GM13976 (cell line): Measurements from ENCODE around the gene PIK3CD.
"Not testable (repeated sequence)": the region's sequence is repeated elsewhere in the genome, so short reads cannot be mapped to it uniquely, and the experiment has no call there.

Experiments used
- DNase-seq: peaks from one replicate; pipeline ENCODE4 v3.0.0; 2012; ENCODE audit warnings: low spot score
- in situ Hi-C: fragments of 300-500 bp; cut with MboI; formaldehyde crosslinking; loops from one replicate; pipeline ENCODE4 v1.12.0; 2022; ENCODE audit warnings: low sequenced_read_pairs, mixed read lengths, inconsistent platforms; ENCODE audit not compliant: unreplicated experiment
- TF ChIP-seq, protein P1 (sequence below): IDR thresholded peaks from 2 replicates; pipeline ENCODE4 v1.5.1; 2012; ENCODE audit warnings: borderline replicate concordance, mild to moderate bottlenecking; ENCODE audit not compliant: insufficient read depth; ENCODE audit errors: extremely low read depth, missing control alignments, control extremely low read depth

Gene PIK3CD

DNA sequence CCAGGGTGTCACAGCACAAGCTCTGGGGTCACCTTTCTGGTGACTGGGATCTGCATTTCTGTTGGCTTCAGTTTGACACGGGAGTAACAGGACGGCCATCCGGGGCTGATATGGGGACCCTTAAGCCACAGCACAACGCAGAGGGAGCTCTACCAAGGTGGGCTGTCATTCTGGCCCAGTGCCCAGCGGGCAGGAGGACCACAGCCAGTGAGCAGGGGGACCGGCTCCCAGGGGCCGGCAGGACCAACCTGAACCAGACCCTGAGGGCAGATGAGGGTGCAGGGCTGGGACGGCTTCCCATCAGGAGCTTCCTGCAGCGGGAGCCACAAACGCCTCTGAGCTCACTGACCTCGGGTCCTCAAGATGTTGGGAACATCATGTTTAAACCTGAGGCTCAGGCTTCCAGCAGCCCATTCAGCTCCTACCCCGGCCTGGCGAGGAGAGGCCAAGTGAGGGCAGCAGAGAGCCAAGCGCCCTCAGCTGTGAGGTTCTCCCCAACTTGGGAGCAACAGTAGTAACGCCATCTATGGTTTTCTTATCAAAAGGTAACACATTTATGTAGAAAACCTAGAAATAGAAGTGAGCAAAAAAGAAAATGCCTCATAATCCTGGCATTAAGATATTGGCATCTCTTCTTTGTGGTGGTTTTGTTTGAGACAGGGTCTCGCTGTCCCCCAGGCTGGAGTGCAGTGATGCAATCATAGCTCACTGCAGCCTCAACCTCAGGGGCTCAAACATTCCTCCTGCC lies 36.0 kb upstream of the PIK3CD start:
- TF ChIP-seq, protein P1, sequence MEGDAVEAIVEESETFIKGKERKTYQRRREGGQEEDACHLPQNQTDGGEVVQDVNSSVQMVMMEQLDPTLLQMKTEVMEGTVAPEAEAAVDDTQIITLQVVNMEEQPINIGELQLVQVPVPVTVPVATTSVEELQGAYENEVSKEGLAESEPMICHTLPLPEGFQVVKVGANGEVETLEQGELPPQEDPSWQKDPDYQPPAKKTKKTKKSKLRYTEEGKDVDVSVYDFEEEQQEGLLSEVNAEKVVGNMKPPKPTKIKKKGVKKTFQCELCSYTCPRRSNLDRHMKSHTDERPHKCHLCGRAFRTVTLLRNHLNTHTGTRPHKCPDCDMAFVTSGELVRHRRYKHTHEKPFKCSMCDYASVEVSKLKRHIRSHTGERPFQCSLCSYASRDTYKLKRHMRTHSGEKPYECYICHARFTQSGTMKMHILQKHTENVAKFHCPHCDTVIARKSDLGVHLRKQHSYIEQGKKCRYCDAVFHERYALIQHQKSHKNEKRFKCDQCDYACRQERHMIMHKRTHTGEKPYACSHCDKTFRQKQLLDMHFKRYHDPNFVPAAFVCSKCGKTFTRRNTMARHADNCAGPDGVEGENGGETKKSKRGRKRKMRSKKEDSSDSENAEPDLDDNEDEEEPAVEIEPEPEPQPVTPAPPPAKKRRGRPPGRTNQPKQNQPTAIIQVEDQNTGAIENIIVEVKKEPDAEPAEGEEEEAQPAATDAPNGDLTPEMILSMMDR, result peak; percentile 86
- DNase-seq, result peak; percentile 87
- in situ Hi-C loops, result loop anchor here (25.0 kb wide), 1 partner anchor 247 kb away; no protein-coding TSS in a partner anchor

DNA sequence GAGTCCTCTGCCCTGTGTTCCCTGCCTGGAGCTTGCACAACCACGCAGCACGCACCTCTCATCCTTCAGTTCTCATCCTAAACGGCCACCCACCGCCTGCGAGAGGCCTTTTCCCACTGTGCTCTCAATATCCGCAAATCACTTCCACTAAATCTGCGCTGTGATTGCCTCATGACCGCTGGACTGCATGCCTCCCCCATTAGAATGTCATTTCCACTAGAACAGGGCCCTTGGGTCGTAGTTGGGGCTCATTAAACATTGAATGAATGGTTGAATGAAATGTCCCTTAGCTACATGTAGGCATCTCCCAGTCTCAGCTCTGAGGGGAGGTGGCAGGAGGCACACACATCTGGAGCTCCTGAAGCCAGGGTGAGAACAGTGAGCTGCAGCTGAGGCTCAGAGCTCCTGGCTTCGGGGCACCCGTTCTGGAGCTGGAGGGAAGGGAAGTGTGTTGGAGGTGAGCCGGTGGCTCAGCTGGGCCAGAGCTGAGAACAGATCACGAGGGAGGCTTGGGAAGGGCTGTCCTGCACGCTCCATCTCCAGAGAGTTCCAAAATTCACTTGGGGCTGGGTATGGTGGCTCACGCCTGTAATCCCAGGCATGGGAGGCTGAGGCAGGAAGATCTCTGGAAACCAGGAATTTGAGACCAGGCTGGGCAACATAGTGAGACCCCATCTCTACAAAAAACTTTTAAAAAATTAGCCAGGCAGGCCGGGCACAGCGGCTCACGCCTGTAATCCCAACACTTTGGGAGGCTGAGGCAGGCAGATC lies 32.4 kb upstream of the PIK3CD start:
- TF ChIP-seq, protein P1, result no peak

DNA sequence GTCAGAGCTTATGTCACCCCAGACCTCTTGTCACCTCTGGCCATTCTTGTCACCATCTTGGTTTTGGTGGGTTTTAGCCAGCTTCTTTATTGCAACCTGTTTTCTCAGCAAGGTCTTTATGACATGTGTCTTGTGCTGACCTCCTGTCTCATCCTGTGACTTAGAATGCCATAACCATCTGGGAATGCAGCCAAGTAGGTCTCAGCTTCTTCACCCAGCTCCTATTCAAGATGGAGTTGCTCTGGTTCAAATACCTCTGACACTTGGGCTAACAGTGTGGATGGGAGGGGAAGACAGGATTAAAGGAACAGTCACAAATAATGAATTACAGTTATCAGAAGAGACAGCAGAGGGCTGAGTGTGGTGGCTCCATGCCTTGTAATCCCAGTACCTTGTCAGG lies 30.5 kb upstream of the PIK3CD start:
- TF ChIP-seq, protein P1, result no peak
- in situ Hi-C loops, result loop anchor here (25.0 kb wide), 1 partner anchor 241 kb away; no protein-coding TSS in a partner anchor
- DNase-seq, result no peak

More for the DNA sequence above, 32.4 kb upstream of the PIK3CD start:
- in situ Hi-C loops, result loop anchor here (25.0 kb wide), 1 partner anchor 243 kb away; no protein-coding TSS in a partner anchor
- DNase-seq, result no peak

DNA sequence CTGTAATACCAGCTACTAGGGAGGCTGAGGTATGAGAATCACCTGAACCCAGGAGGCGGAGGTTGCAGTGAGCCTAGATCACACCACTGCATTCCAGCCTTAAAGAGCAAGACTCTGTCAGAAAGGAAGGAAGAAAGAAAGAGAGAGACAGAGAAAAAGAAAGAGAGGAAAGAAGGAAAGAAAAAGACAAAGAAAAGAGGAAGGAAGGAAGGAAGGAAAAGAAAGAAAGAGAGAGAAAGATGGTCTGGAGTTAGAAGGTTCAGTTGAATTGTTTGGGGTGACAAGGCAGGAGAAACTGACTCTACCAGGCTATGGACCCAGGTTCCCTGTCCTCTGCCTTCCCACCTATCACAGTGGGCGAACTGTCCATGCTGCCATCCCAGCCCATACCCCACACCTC lies 27.4 kb upstream of the PIK3CD start:
- TF ChIP-seq, protein P1, result no peak
- DNase-seq, result no peak
- in situ Hi-C loops, result loop anchor here (25.0 kb wide), 1 partner anchor 238 kb away; no protein-coding TSS in a partner anchor

DNA sequence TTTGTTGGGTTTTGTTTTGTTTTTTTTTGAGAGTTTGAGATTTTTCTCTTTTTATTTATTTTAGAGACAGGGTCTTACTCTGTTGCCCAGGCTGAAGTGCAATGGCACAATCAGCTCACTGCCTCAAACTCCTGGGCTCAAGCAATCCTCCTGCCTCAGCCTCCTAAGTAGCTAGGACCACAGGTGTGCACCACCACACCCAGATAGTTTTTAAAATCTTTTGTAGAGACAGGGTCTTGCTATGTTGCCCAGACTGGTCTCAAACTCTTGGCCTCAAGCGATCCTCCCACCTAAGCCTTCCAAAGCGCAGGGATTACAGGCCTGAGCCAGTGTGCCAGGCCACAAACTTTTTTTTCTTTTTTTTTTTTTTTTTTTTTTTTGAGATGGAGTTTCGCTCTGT lies 26.5 kb upstream of the PIK3CD start:
- DNase-seq, in situ Hi-C loops: not testable (repeated sequence)

DNA sequence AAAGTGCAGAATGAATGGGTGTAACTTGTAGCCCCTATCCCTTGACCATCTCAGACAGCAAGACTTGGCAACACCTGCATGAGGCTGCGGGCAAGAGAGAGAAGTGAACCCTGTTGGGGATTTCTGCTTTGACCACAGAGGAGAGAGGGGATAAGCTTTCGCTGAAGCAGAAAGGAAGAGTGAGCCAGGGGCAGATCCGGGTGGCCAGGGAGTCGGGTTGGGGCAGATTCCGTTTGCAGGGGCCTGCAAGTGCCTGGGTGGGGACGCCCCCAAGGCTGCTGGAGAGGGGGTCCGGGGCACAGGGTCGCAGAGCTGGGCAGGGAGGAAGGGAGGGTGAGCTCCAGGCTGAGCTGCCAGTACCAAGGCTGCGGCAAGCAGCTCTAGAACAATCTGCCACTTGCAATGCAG lies 25.3 kb upstream of the PIK3CD start:
- TF ChIP-seq, protein P1, result no peak
- in situ Hi-C loops, result no loop called here
- peak; percentile 80 for DNase-seq

DNA sequence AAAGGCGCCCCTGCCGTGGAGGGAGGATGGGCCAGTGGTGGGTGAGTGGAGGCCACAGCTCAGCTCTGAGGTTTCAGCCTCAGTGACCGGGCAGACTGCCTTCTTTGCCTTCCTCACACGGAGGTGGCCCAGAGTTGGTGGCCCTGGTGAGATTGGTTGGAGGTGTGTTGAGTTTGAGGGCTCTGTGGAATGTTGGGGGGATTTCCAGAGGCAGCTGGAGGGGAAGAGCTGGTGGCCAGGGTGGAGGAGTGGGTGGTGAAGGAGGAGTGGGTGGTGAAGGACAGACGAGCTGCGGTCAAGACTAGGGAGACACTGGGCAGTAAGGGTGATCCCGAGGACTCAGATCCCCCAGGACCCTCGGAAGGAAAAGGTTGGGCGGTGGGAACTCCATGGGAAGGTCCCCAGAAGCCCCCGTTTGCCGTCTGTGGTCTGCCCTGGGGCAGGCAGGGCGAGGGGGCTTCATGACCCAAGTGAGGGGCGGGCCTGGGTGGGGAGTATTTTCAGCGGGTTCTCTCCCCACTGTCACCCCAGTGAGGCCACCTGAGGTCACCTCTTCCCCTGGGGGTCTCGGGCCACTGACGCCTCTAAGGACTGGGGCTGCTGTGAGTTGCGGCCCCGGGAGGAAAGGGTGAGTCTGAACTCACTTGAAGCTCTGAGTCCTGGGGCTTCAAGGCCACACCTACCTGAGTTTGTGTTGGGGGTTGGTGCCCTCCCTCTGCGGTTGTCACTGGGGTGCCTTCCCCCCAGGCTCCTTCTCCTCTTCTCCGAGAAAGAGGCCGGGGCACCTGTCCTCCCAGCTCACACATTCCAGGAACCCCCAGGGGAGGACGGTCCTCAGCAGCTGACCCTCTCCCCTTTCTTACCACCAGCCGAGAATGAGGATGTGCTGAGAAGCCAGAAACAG lies 22.7 kb upstream of the PIK3CD start:
- TF ChIP-seq, protein P1, result no peak
- DNase-seq, result peak; percentile 85
- in situ Hi-C loops, result no loop called here
